GM21360 (cell line): ENCODE results near the gene FAM184B.

Experiments
- ATAC-seq: cut with Tn5 transposase; IDR thresholded peaks from one replicate; pipeline ENCODE4 v1.9.1; 2021; ENCODE audit warnings: mild to moderate bottlenecking, moderate library complexity; ENCODE audit not compliant: unreplicated experiment

Gene FAM184B

DNA sequence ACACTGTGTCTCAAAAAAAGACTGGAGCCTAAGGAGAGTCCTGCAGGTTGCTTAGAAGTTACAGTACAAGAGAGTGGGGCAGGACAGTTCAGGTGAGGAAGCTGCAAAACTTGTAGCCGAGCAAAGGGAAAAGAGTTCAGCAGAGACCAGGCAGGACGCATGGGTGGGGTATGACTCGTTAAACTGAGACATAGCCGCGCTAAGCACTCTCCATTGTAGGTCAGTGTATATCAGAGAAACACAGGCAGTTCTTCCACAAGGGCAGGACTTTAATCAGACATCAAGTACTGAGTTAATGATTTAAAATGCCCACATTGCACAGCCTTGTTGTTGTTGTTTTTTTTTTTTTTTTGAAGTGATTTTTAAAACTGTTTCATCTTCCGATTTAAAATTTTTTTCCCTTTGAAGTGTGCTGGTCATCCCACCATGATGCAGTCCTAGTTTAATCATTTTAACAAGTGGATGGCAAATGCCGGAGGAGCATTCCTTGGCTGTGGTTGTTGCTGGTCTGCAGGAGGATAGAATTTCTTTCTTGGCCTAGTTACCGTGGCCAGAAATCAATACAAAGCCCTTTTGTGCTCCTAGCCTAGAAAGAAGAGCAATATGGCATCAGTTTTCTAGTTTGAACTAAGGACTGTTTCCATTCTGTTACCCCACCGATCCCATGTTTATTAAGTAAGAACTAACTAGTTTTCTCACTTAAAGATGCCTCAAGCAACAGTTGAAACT lies 194.2 kb downstream of the FAM184B start:
- ATAC-seq = no peak

DNA sequence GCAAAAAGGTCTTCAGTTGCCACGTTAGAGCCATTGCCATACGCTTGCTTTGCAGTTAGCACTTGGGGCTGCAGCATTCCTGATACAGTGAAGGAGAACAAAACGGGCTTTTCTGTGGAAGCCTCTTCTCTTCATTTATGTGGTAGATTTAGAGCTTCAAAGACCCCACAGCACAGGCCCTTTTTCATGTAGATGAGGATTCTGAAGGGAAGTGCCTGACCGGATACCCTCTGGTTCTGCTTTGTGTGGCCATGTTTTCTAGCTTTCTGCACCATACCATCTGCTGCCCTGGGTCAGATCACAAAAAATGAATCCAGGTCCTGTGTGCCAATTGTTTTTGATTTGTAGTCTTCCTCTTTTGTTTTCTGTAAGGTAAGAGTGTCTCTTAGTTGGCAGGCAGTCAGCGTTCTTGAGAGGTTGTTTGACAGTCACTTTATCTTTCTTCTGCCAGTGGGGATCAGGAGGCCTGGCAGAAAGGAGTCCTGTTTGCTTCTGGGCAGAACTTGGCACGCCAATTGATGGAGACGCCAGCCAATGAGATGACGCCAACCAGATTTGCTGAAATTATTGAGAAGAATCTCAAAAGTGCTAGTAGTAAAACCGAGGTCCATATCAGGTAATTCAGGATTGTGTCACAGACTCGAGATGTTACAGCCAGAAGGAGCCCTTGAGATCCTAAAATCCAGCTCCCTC lies 196.8 kb downstream of the FAM184B start:
- ATAC-seq = no peak

DNA sequence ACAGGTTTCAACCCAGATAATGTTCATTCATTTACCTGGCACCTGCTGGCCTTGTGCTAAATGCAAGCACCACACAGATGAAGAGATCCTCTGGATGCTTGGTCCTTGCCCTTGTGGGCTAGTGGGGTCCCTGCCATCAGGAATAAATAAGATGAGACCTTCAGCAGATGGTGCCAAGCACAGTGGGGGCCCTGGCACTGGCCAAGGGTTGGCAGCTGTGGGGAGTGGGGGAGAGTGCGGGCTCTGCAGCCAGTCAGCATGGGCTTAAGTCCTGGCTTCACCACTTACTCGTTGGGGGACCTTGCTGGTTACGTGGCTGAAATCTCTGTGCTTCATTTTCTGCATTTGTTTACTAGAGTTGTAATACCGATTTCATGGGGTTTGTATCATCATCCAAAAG lies 197.5 kb downstream of the FAM184B start:
- no peak for ATAC-seq

DNA sequence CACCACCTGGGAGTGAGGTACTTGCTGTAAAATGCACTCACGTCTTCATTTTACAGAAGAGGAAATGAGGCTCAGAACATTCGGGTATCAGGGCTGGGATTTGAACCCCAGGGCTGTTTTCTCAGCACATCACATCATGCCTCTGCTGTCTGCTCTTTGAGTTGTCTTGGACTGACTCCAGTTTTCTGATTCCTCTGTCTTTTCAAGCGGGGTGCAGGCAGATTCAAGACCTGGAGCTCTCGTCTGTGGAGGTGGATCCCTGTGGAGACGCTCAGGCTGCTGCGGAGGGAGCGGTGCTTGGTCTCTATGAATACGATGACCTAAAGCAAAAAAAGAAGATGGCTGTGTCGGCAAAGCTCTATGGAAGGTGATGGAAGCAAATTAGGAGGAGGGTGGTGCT lies 198.1 kb downstream of the FAM184B start:
- ATAC-seq = no peak

DNA sequence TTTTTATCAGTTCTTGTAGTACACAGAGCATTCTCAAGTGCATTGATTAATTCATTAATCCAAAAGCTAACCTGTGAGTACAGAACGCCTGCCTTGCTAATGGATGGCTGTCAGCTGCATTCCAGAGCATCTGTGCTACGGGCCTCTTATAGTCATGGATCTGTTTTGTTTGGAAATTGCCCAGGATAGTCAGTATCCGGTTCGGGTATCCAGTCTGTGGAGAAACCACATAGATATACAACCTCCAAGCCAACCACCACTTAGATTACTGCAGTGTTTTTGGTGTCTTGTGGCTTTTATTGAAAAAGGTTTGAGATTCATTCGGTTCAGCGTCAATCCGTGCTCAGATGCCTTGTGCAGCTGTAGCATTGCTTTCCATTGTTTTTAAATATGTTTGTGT lies 200.5 kb downstream of the FAM184B start:
- ATAC-seq = no peak
